Cardiac muscle cell (in vitro differentiated cells and primary cell): ENCODE measurements around the gene AGAP1. TPM values are rescaled to one million over a fixed set of nuclear protein-coding genes. Genes with fewer than 3 reads are reported as not detected.

Experiments
- DNase-seq, 2 donors: peaks; one replicate each; pipeline versions ENCODE4 v3.0.0 to v3.0.0-alpha.2; 2010 to 2017; ENCODE audit warnings: low read depth in 1 of 2, low spot score in 1 of 2
- H3K27ac ChIP-seq: fragments of 200-600 bp; sonication (generic); 2 replicates; pipeline ENCODE4 v1.5.1; 2016
- H3K27me3 ChIP-seq: fragments of 200-600 bp; sonication (generic); 2 replicates; pipeline ENCODE4 v1.6.0; 2016; ENCODE audit warnings: control low read depth
- H3K36me3 ChIP-seq: fragments of 200-600 bp; sonication (generic); 2 replicates; pipeline ENCODE4 v1.5.1; 2016; ENCODE audit warnings: control low read depth
- H3K4me1 ChIP-seq: fragments of 200-600 bp; sonication (generic); 2 replicates; pipeline ENCODE4 v1.8.1; 2017; ENCODE audit warnings: low read depth, mild to moderate bottlenecking, mixed run types
- H3K4me3 ChIP-seq: fragments of 200-600 bp; sonication (generic); 2 replicates; pipeline ENCODE4 v1.5.1; 2016; ENCODE audit warnings: mild to moderate bottlenecking
- H3K9me3 ChIP-seq: fragments of 200-600 bp; sonication (generic); 2 replicates; pipeline ENCODE4 v1.5.1; 2017; ENCODE audit warnings: low read depth, mild to moderate bottlenecking, control low read depth
- polyA plus RNA-seq: library from polyadenylated mRNA; unstranded; fragments of >200 nt; fragmentation: Nextera tagmentation; extraction: Ambion mirVana; gene quantifications from 2 replicates; pipeline ENCODE4 v1.2.1, GENCODE V29; 2016
- total RNA-seq: library from RNA; depleted of rRNA; stranded (reverse); fragments of >200 nt; gene quantifications from 2 replicates; pipeline ENCODE4 v1.2.3, GENCODE V29; 2016
- TF ChIP-seq, protein P1 (sequence below): IDR thresholded peaks from 2 replicates; pipeline ENCODE4 v1.5.1; 2012; ENCODE audit warnings: low read depth, mild to moderate bottlenecking, low read length

The AGAP1 gene
- total and polyA plus RNA-seq, 2 experiments from 2014 or later, result 8.6 to 38.2 TPM

DNA sequence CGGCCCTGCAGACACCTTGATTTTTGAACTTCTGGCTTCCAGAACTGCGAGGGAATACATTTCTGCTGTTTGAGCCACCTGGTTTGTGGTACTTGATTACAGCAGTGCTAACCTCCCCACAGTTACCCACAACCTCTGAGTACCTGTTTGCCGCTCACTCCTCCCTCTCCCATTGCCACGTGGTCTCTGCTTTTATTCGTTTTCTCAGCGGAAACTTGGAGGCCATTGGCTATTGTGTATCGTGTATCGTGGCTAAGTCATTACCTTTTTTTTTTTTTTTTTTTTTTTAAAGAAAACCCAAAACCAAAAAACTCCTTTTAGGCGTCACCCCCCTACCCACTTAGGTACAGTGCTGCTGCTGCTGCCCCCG is 90.8 kb downstream of the AGAP1 start:
- TF ChIP-seq, protein P1, sequence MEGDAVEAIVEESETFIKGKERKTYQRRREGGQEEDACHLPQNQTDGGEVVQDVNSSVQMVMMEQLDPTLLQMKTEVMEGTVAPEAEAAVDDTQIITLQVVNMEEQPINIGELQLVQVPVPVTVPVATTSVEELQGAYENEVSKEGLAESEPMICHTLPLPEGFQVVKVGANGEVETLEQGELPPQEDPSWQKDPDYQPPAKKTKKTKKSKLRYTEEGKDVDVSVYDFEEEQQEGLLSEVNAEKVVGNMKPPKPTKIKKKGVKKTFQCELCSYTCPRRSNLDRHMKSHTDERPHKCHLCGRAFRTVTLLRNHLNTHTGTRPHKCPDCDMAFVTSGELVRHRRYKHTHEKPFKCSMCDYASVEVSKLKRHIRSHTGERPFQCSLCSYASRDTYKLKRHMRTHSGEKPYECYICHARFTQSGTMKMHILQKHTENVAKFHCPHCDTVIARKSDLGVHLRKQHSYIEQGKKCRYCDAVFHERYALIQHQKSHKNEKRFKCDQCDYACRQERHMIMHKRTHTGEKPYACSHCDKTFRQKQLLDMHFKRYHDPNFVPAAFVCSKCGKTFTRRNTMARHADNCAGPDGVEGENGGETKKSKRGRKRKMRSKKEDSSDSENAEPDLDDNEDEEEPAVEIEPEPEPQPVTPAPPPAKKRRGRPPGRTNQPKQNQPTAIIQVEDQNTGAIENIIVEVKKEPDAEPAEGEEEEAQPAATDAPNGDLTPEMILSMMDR, result no peak
- no peak for DNase-seq
- no peak overlapping the region for H3K4me3 ChIP-seq
- H3K9me3 ChIP-seq, result no peaks in the 10 kb centered on the region
- no peak overlapping the region for H3K27ac ChIP-seq
- no peaks in the 10 kb centered on the region for H3K27me3 ChIP-seq
- H3K36me3 ChIP-seq, result no peaks in the 10 kb centered on the region
- H3K4me1 ChIP-seq, result no peaks in the 10 kb centered on the region

DNA sequence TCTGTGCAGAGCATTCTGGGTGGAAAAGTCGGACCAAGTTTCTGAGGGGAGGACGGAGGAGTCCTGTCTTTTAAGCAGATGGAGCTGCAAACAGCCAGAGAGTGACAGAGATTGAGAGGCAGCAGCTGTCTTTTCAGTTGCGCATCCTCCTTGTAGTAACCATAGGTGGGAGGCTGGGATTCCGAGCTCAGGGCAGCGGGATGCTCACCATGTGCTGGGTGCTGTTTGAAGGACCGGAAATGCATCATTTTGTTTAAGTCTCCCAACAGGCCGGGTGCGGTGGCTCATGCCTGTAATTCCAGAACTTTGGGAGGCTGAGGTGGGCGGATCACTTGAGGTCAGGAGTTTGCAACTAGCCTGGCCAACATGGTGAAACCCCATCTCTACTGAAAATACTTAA is 93.4 kb downstream of the AGAP1 start:
- Histone ChIP-seq H3K9me3 (no peaks in the 10 kb centered on the region), H3K27me3 (no peaks in the 10 kb centered on the region), H3K4me3 (no peak overlapping the region), H3K4me1 (no peaks in the 10 kb centered on the region), H3K36me3 (no peaks in the 10 kb centered on the region), H3K27ac (no peak overlapping the region)
- no peak for DNase-seq
- TF ChIP-seq, protein P1, result no peak

DNA sequence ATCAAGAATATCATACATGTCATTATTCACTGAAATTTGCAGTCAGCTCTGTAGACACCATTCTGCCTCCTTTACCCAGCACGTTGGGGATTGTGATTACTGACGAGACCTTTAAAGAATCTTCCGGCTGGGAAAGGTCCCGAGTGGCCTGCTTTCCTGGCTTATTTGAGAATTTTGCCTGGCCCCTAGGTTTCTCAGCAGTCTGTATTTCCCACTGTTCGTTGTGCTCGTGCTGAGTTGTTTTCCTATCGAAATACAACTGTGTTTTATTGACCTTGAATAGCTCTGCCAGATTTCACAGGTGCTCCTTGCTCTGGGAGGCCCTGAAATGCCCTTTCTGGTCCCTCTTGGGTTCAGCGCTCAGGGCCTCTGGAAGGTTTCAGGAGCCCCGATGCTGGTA is 94.9 kb downstream of the AGAP1 start:
- Histone ChIP-seq H3K4me1 (no peaks in the 10 kb centered on the region), H3K27me3 (no peaks in the 10 kb centered on the region), H3K9me3 (no peaks in the 10 kb centered on the region), H3K36me3 (no peaks in the 10 kb centered on the region), H3K27ac (no peak overlapping the region), H3K4me3 (no peak overlapping the region)
- TF ChIP-seq, protein P1, result no peak
- no peak for DNase-seq

GRCh38 chr2:235591231-235591730 is 97.4 kb downstream of the AGAP1 start:
- H3K4me3 ChIP-seq, result no peak overlapping the region
- no peaks in the 10 kb centered on the region for H3K36me3 ChIP-seq
- H3K27me3 ChIP-seq, result no peaks in the 10 kb centered on the region
- DNase-seq, result no peak
- H3K4me1 ChIP-seq, result no peaks in the 10 kb centered on the region
- TF ChIP-seq, protein P1, result no peak
- no peak overlapping the region for H3K27ac ChIP-seq
- H3K9me3 ChIP-seq, result no peaks in the 10 kb centered on the region

DNA sequence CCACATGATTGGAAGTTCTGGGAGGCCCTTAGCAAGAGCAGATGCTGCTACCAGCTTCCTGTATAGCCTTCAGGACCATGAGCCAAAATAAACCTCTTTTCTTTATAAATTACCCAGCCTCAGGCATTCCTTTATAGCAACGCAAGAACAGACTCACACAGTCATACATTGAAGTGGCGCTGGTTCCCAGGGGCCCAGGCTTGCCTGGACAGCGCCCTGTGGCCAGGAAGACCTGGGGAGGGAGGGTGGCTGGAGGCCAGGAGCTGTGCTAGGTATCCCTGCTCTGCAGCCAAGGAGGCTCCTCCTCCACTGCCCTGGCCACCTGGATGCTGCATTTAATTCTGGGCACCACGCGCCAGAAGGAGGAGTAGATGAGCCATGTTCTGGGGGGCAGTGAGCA is 98.1 kb downstream of the AGAP1 start:
- Histone ChIP-seq H3K36me3 (no peaks in the 10 kb centered on the region), H3K4me1 (no peaks in the 10 kb centered on the region), H3K9me3 (no peaks in the 10 kb centered on the region), H3K4me3 (no peak overlapping the region), H3K27me3 (no peaks in the 10 kb centered on the region), H3K27ac (no peak overlapping the region)
- DNase-seq, result no peak
- TF ChIP-seq, protein P1, result no peak

DNA sequence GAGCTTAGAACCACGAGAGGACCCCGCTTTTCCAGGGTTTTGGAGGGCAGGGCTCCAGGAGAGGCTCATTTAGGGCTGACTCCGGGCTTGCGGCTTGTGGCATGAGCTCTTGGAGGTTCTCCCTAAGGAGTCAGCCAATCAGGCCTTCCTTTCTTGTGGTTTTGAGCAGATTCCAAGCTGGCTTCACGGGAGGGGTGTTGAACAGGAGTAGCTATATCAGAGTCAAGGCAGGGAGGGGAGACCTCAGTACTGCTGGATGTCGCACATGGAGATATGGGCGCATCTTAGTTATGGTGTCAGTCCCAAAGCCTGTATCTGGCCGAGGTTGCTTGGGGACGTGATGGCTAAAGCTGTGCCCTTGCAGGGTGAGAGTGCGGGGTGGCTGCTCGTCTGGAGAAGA is 98.6 kb downstream of the AGAP1 start:
- no peak for DNase-seq
- no peak overlapping the region for H3K27ac ChIP-seq

More for the DNA sequence above, 98.6 kb downstream of the AGAP1 start:
- no peak overlapping the region for H3K4me3 ChIP-seq
- H3K36me3 ChIP-seq, result no peaks in the 10 kb centered on the region
- TF ChIP-seq, protein P1, result no peak
- H3K9me3 ChIP-seq, result no peaks in the 10 kb centered on the region
- no peaks in the 10 kb centered on the region for H3K4me1 ChIP-seq
- no peaks in the 10 kb centered on the region for H3K27me3 ChIP-seq
